Measurements from ENCODE around the gene THAP11.
"Not testable (repeated sequence)": the region's sequence is repeated elsewhere in the genome, so short reads cannot be mapped to it uniquely, and the experiment has no call there.

Gene THAP11

GRCh38 chr16:67834242-67834614 is 7.9 kb upstream of the THAP11 start:
- DNase-seq, result no peak
- Histone ChIP-seq H3K9me3 (ENCODE audit: control insufficient read depth, low read length) (no peaks in the 10 kb centered on the region), H3K36me3 (ENCODE audit: control insufficient read depth, insufficient read depth, low read length) (peaks cover 25% of the 10 kb centered on the region), H3K27me3 (replicated peaks; ENCODE audit: control insufficient read depth, insufficient read depth, low read length, poor library complexity, severe bottlenecking) (no peaks in the 10 kb centered on the region), H3K27ac (ENCODE audit: insufficient read depth, low read length, poor library complexity, severe bottlenecking) (peak overlapping the region; percentile 15), H3K4me3 (ENCODE audit: insufficient read depth, low read depth, low read length, poor library complexity, severe bottlenecking) (peak overlapping the region; percentile 75), H3K4me1 (ENCODE audit: control insufficient read depth, insufficient read depth, low read length, poor library complexity, severe bottlenecking) (peaks cover 5% of the 10 kb centered on the region)

GRCh38 chr16:67837190-67837589 is 4.9 kb upstream of the THAP11 start:
- not testable (repeated sequence) for H3K27me3 ChIP-seq (replicated peaks; ENCODE audit: control insufficient read depth, insufficient read depth, low read length, poor library complexity, severe bottlenecking); H3K9me3 ChIP-seq (ENCODE audit: control insufficient read depth, low read length); DNase-seq; H3K36me3 ChIP-seq (ENCODE audit: control insufficient read depth, insufficient read depth, low read length); H3K4me3 ChIP-seq (ENCODE audit: insufficient read depth, low read depth, low read length, poor library complexity, severe bottlenecking); H3K27ac ChIP-seq (ENCODE audit: insufficient read depth, low read length, poor library complexity, severe bottlenecking)
- H3K4me1 ChIP-seq (ENCODE audit: control insufficient read depth, insufficient read depth, low read length, poor library complexity, severe bottlenecking), result peaks cover 10% of the 10 kb centered on the region

GRCh38 chr16:67837811-67838210 is 4.3 kb upstream of the THAP11 start:
- Histone ChIP-seq H3K27ac (ENCODE audit: insufficient read depth, low read length, poor library complexity, severe bottlenecking) (no peak overlapping the region), H3K4me1 (ENCODE audit: control insufficient read depth, insufficient read depth, low read length, poor library complexity, severe bottlenecking) (peaks cover 11% of the 10 kb centered on the region), H3K4me3 (ENCODE audit: insufficient read depth, low read depth, low read length, poor library complexity, severe bottlenecking) (no peak overlapping the region), H3K27me3 (replicated peaks; ENCODE audit: control insufficient read depth, insufficient read depth, low read length, poor library complexity, severe bottlenecking) (no peaks in the 10 kb centered on the region), H3K9me3 (ENCODE audit: control insufficient read depth, low read length) (no peaks in the 10 kb centered on the region), H3K36me3 (ENCODE audit: control insufficient read depth, insufficient read depth, low read length) (no peaks in the 10 kb centered on the region)
- no peak for DNase-seq

GRCh38 chr16:67841198-67841815 is 813 bp upstream of the THAP11 start:
- Histone ChIP-seq H3K4me1 (ENCODE audit: control insufficient read depth, insufficient read depth, low read length, poor library complexity, severe bottlenecking) (peaks cover 38% of the 10 kb centered on the region), H3K9me3 (ENCODE audit: control insufficient read depth, low read length) (no peaks in the 10 kb centered on the region), H3K4me3 (ENCODE audit: insufficient read depth, low read depth, low read length, poor library complexity, severe bottlenecking) (peak overlapping the region; percentile 86), H3K27ac (ENCODE audit: insufficient read depth, low read length, poor library complexity, severe bottlenecking) (peak overlapping the region; percentile 95), H3K36me3 (ENCODE audit: control insufficient read depth, insufficient read depth, low read length) (no peaks in the 10 kb centered on the region), H3K27me3 (replicated peaks; ENCODE audit: control insufficient read depth, insufficient read depth, low read length, poor library complexity, severe bottlenecking) (no peaks in the 10 kb centered on the region)
- no peak for DNase-seq

GRCh38 chr16:67842509-67843342 is 606 bp downstream of the THAP11 start:
- H3K9me3 ChIP-seq (ENCODE audit: control insufficient read depth, low read length), result no peaks in the 10 kb centered on the region
- H3K27me3 ChIP-seq (replicated peaks; ENCODE audit: control insufficient read depth, insufficient read depth, low read length, poor library complexity, severe bottlenecking), result no peaks in the 10 kb centered on the region
- H3K4me1 ChIP-seq (ENCODE audit: control insufficient read depth, insufficient read depth, low read length, poor library complexity, severe bottlenecking), result peaks cover 45% of the 10 kb centered on the region
- DNase-seq, result peak; percentile 37 to 66 (median 56)
- peak overlapping the region; percentile 86 for H3K4me3 ChIP-seq (ENCODE audit: insufficient read depth, low read depth, low read length, poor library complexity, severe bottlenecking)
- no peaks in the 10 kb centered on the region for H3K36me3 ChIP-seq (ENCODE audit: control insufficient read depth, insufficient read depth, low read length)
- peak overlapping the region; percentile 95 for H3K27ac ChIP-seq (ENCODE audit: insufficient read depth, low read length, poor library complexity, severe bottlenecking)

GRCh38 chr16:67843343-67843765 is 1.2 kb downstream of the THAP11 start:
- Histone ChIP-seq H3K36me3 (ENCODE audit: control insufficient read depth, insufficient read depth, low read length) (no peaks in the 10 kb centered on the region), H3K27ac (ENCODE audit: insufficient read depth, low read length, poor library complexity, severe bottlenecking) (peak overlapping the region; percentile 95), H3K4me1 (ENCODE audit: control insufficient read depth, insufficient read depth, low read length, poor library complexity, severe bottlenecking) (peaks cover 48% of the 10 kb centered on the region), H3K9me3 (ENCODE audit: control insufficient read depth, low read length) (no peaks in the 10 kb centered on the region), H3K27me3 (replicated peaks; ENCODE audit: control insufficient read depth, insufficient read depth, low read length, poor library complexity, severe bottlenecking) (no peaks in the 10 kb centered on the region), H3K4me3 (ENCODE audit: insufficient read depth, low read depth, low read length, poor library complexity, severe bottlenecking) (peak overlapping the region; percentile 86)
- DNase-seq, result no peak

- Histone ChIP-seq H3K4me3 (ENCODE audit: insufficient read depth, low read depth, low read length, poor library complexity, severe bottlenecking) (no peak overlapping the region), H3K36me3 (ENCODE audit: control insufficient read depth, insufficient read depth, low read length) (no peaks in the 10 kb centered on the region), H3K27me3 (replicated peaks; ENCODE audit: control insufficient read depth, insufficient read depth, low read length, poor library complexity, severe bottlenecking) (no peaks in the 10 kb centered on the region), H3K9me3 (ENCODE audit: control insufficient read depth, low read length) (no peaks in the 10 kb centered on the region), H3K4me1 (ENCODE audit: control insufficient read depth, insufficient read depth, low read length, poor library complexity, severe bottlenecking) (peaks cover 48% of the 10 kb centered on the region), H3K27ac (ENCODE audit: insufficient read depth, low read length, poor library complexity, severe bottlenecking) (peak overlapping the region; percentile 95)
- no peak for DNase-seq
Observed at GRCh38 chr16:67844497-67844896, 2.4 kb downstream of the THAP11 start.

GRCh38 chr16:67845291-67846062 is 3.4 kb downstream of the THAP11 start:
- Histone ChIP-seq H3K4me3 (ENCODE audit: insufficient read depth, low read depth, low read length, poor library complexity, severe bottlenecking) (peak overlapping the region; percentile 90), H3K27ac (ENCODE audit: insufficient read depth, low read length, poor library complexity, severe bottlenecking) (peak overlapping the region; percentile 89), H3K27me3 (replicated peaks; ENCODE audit: control insufficient read depth, insufficient read depth, low read length, poor library complexity, severe bottlenecking) (no peaks in the 10 kb centered on the region), H3K4me1 (ENCODE audit: control insufficient read depth, insufficient read depth, low read length, poor library complexity, severe bottlenecking) (peaks cover 48% of the 10 kb centered on the region), H3K9me3 (ENCODE audit: control insufficient read depth, low read length) (no peaks in the 10 kb centered on the region), H3K36me3 (ENCODE audit: control insufficient read depth, insufficient read depth, low read length) (no peaks in the 10 kb centered on the region)
- no peak for DNase-seq

- DNase-seq, result no peak
- peak overlapping the region; percentile 89 for H3K27ac ChIP-seq (ENCODE audit: insufficient read depth, low read length, poor library complexity, severe bottlenecking)
- no peaks in the 10 kb centered on the region for H3K36me3 ChIP-seq (ENCODE audit: control insufficient read depth, insufficient read depth, low read length)
- no peaks in the 10 kb centered on the region for H3K9me3 ChIP-seq (ENCODE audit: control insufficient read depth, low read length)
- H3K4me1 ChIP-seq (ENCODE audit: control insufficient read depth, insufficient read depth, low read length, poor library complexity, severe bottlenecking), result peaks cover 48% of the 10 kb centered on the region
- no peaks in the 10 kb centered on the region for H3K27me3 ChIP-seq (replicated peaks; ENCODE audit: control insufficient read depth, insufficient read depth, low read length, poor library complexity, severe bottlenecking)
- peak overlapping the region; percentile 90 for H3K4me3 ChIP-seq (ENCODE audit: insufficient read depth, low read depth, low read length, poor library complexity, severe bottlenecking)
Observed at GRCh38 chr16:67846063-67846319, 3.9 kb downstream of the THAP11 start.

All from effector memory CD4-positive, alpha-beta T cell (primary cell).